SIG-M5 (cell line): ENCODE results near the gene PAPPA.

ENCODE experiments used
- DNase-seq: peaks from one replicate; lab custom pipeline; 2025; lab: John Stamatoyannopoulos, UW

PAPPA gene

GRCh38 chr9:116383936-116384335 lies 230.3 kb downstream of the PAPPA start:
- DNase-seq, result no peak

GRCh38 chr9:116387934-116388698 lies 234.5 kb downstream of the PAPPA start:
- DNase-seq, result no peak

GRCh38 chr9:116389541-116390302 lies 236.1 kb downstream of the PAPPA start:
- no peak for DNase-seq

- DNase-seq, result no peak
These were observed 237.0 kb downstream of the PAPPA start for GRCh38 chr9:116390303-116391228.

GRCh38 chr9:116391306-116391900 lies 237.8 kb downstream of the PAPPA start:
- DNase-seq, result no peak

- no peak for DNase-seq
These were observed 239.6 kb downstream of the PAPPA start for GRCh38 chr9:116393198-116393597.

GRCh38 chr9:116394070-116394469 lies 240.5 kb downstream of the PAPPA start:
- DNase-seq, result no peak

- no peak for DNase-seq
These were observed 241.5 kb downstream of the PAPPA start for GRCh38 chr9:116394894-116395698.

- no peak for DNase-seq
These were observed 242.1 kb downstream of the PAPPA start for GRCh38 chr9:116395699-116396037.

GRCh38 chr9:116403171-116403570 lies 249.6 kb downstream of the PAPPA start:
- DNase-seq, result no peak

GRCh38 chr9:116404228-116404627 lies 250.6 kb downstream of the PAPPA start:
- no peak for DNase-seq

GRCh38 chr9:116405321-116405720 lies 251.7 kb downstream of the PAPPA start:
- no peak for DNase-seq

GRCh38 chr9:116406469-116406868 lies 252.9 kb downstream of the PAPPA start:
- no peak for DNase-seq

GRCh38 chr9:116409129-116409528 lies 255.5 kb downstream of the PAPPA start:
- DNase-seq, result no peak

- no peak for DNase-seq
These were observed 256.0 kb downstream of the PAPPA start for GRCh38 chr9:116409638-116410037.

GRCh38 chr9:116411506-116411905 lies 257.9 kb downstream of the PAPPA start:
- no peak for DNase-seq

GRCh38 chr9:116414374-116414773 lies 260.8 kb downstream of the PAPPA start:
- DNase-seq, result no peak

GRCh38 chr9:116416421-116416820 lies 262.8 kb downstream of the PAPPA start:
- DNase-seq, result no peak

GRCh38 chr9:116417464-116417863 lies 263.9 kb downstream of the PAPPA start:
- DNase-seq, result no peak

GRCh38 chr9:116419181-116419580 lies 265.6 kb downstream of the PAPPA start:
- no peak for DNase-seq

GRCh38 chr9:116420993-116421538 lies 267.5 kb downstream of the PAPPA start:
- DNase-seq, result no peak
